Neural progenitor cell (in vitro differentiated cells): ENCODE data around the gene IL36B. TPM values are rescaled to one million over a fixed set of nuclear protein-coding genes. Genes with fewer than 3 reads are reported as not detected.

Experiments used
- DNase-seq: peaks from one replicate; pipeline ENCODE4 v3.0.0-alpha.2; 2016; ENCODE audit warnings: low spot score
- H2AFZ ChIP-seq: fragments of 200-600 bp; sonication (generic); replicated peaks from 2 replicates; pipeline ENCODE4 v1.6.1; 2016; ENCODE audit warnings: antibody characterized with exemption
- H3F3A ChIP-seq: fragments of 200-600 bp; sonication (generic); 2 replicates; pipeline ENCODE4 v1.6.1; 2016; ENCODE audit warnings: antibody characterized with exemption, low read depth
- H3K27ac ChIP-seq: fragments of 200-600 bp; sonication (generic); 2 replicates; pipeline ENCODE4 v1.5.1; 2016; ENCODE audit warnings: mild to moderate bottlenecking
- H3K27me3 ChIP-seq: fragments of 200-600 bp; sonication (generic); 2 replicates; pipeline ENCODE4 v1.6.1; 2016; ENCODE audit warnings: mild to moderate bottlenecking, moderate library complexity
- H3K36me3 ChIP-seq: fragments of 200-600 bp; sonication (generic); 2 replicates; pipeline ENCODE4 v1.5.1; 2016
- H3K4me1 ChIP-seq: fragments of 200-600 bp; sonication (generic); 2 replicates; pipeline ENCODE4 v1.6.1; 2016; ENCODE audit warnings: mixed run types
- H3K4me2 ChIP-seq: fragments of 200-600 bp; sonication (generic); 2 replicates; pipeline ENCODE4 v1.6.1; 2016
- H3K4me3 ChIP-seq: fragments of 200-600 bp; sonication (generic); 2 replicates; pipeline ENCODE4 v1.5.1; 2016
- H3K79me2 ChIP-seq: fragments of 200-600 bp; sonication (generic); 2 replicates; pipeline ENCODE4 v1.6.1; 2016; ENCODE audit warnings: low read depth
- H3K9ac ChIP-seq: fragments of 200-600 bp; sonication (generic); 2 replicates; pipeline ENCODE4 v1.6.1; 2016
- H3K9me3 ChIP-seq: fragments of 200-600 bp; sonication (generic); 2 replicates; pipeline ENCODE4 v1.5.1; 2016; ENCODE audit warnings: low read depth
- H4K20me1 ChIP-seq: fragments of 200-600 bp; sonication (generic); 2 replicates; pipeline ENCODE4 v1.6.1; 2016; ENCODE audit warnings: low read depth
- H3K27ac Mint-ChIP-seq: 3 replicates; pipeline ENCODE4 v1.8.0; 2021; ENCODE audit warnings: mixed read lengths
- H3K27me3 Mint-ChIP-seq: 2 replicates; pipeline ENCODE4 v1.8.0; 2022; ENCODE audit warnings: low read depth, mild to moderate bottlenecking, inconsistent platforms, moderate library complexity, mixed read lengths; ENCODE audit not compliant: insufficient read depth
- H3K36me3 Mint-ChIP-seq: 3 replicates; pipeline ENCODE4 v1.8.0; 2021; ENCODE audit warnings: mixed read lengths
- H3K4me1 Mint-ChIP-seq: 3 replicates; pipeline ENCODE4 v1.8.0; 2021; ENCODE audit warnings: mixed read lengths
- H3K4me3 Mint-ChIP-seq: 3 replicates; pipeline ENCODE4 v1.8.0; 2021; ENCODE audit warnings: mild to moderate bottlenecking, moderate library complexity, mixed read lengths
- H3K9me3 Mint-ChIP-seq: 3 replicates; pipeline ENCODE4 v1.8.0; 2020; ENCODE audit warnings: mixed read lengths
- CTCF ChIP-seq: fragments of 200-600 bp; sonication (generic); IDR thresholded peaks from 2 replicates; pipeline ENCODE4 v1.5.1; 2017; ENCODE audit warnings: antibody characterized with exemption, mild to moderate bottlenecking
- EZH2 ChIP-seq: fragments of 200-600 bp; sonication (generic); IDR thresholded peaks from 2 replicates; pipeline ENCODE4 v1.6.1; 2017; ENCODE audit warnings: antibody characterized with exemption, mild to moderate bottlenecking, moderate library complexity
- EZH2phosphoT487 ChIP-seq: fragments of 200-600 bp; sonication (generic); IDR thresholded peaks from 2 replicates; pipeline ENCODE4 v1.6.1; 2017; ENCODE audit warnings: antibody characterized with exemption
- total RNA-seq: library from RNA; depleted of rRNA; stranded (reverse); fragments of >200 nt; gene quantifications from 2 replicates; pipeline ENCODE4 v1.2.3, GENCODE V29; 2015; ENCODE audit warnings: low replicate concordance

IL36B gene
- total RNA-seq, 1 donor from 2014 or later: not detected

- no peak for TF ChIP-seq EZH2phosphoT487
- TF ChIP-seq EZH2: no peak
- no peak for TF ChIP-seq CTCF
- H3K36me3 ChIP-seq: no peaks in the 10 kb centered on the region
- H3K36me3 Mint-ChIP-seq: no peaks in the 10 kb centered on the region
Measured at GRCh38 chr2:113036763-113037162, 15.9 kb downstream of the IL36B start.

GRCh38 chr2:113034016-113034415, 18.7 kb downstream of the IL36B start:
- Histone ChIP-seq H3K27ac (no peak overlapping the region), H3K4me2 (no peak overlapping the region), H3K36me3 (no peaks in the 10 kb centered on the region), H3K4me1 (no peaks in the 10 kb centered on the region), H3K9ac (no peak overlapping the region), H3K27me3 (peaks cover under 1% of the 10 kb centered on the region), H3K9me3 (no peaks in the 10 kb centered on the region), H3F3A (no peaks in the 10 kb centered on the region), H2AFZ (no peak overlapping the region), H3K4me3 (no peak overlapping the region), H3K79me2 (no peaks in the 10 kb centered on the region), H4K20me1 (no peaks in the 10 kb centered on the region)
- DNase-seq: no peak
- no peaks in the 10 kb centered on the region for H3K9me3 Mint-ChIP-seq
- H3K4me3 Mint-ChIP-seq: no peak overlapping the region
- no peaks in the 10 kb centered on the region for H3K4me1 Mint-ChIP-seq
- peaks cover 2% of the 10 kb centered on the region for H3K27me3 Mint-ChIP-seq
- H3K36me3 Mint-ChIP-seq: no peaks in the 10 kb centered on the region
- no peak overlapping the region for H3K27ac Mint-ChIP-seq
- TF ChIP-seq EZH2phosphoT487 (no peak), EZH2 (no peak), CTCF (no peak)

More at GRCh38 chr2:113036763-113037162, 15.9 kb downstream of the IL36B start:
- H3K9me3 Mint-ChIP-seq: no peaks in the 10 kb centered on the region
- no peaks in the 10 kb centered on the region for H3K9me3 ChIP-seq
- H3F3A ChIP-seq: no peaks in the 10 kb centered on the region
- no peak overlapping the region for H2AFZ ChIP-seq
- no peak overlapping the region for H3K4me3 ChIP-seq
- H3K27me3 ChIP-seq: peaks cover 6% of the 10 kb centered on the region
- no peaks in the 10 kb centered on the region for H3K4me1 Mint-ChIP-seq
- no peaks in the 10 kb centered on the region for H3K79me2 ChIP-seq
- no peak overlapping the region for H3K9ac ChIP-seq
- DNase-seq: no peak
- H3K4me3 Mint-ChIP-seq: no peak overlapping the region
- no peak overlapping the region for H3K27ac Mint-ChIP-seq
- H4K20me1 ChIP-seq: no peaks in the 10 kb centered on the region
- H3K4me1 ChIP-seq: no peaks in the 10 kb centered on the region
- no peak overlapping the region for H3K27ac ChIP-seq
- no peak overlapping the region for H3K4me2 ChIP-seq
- no peaks in the 10 kb centered on the region for H3K27me3 Mint-ChIP-seq

- no peak overlapping the region for H3K27ac ChIP-seq
- peaks cover 12% of the 10 kb centered on the region for H3K27me3 ChIP-seq
- Mint-ChIP-seq H3K36me3 (no peaks in the 10 kb centered on the region), H3K4me1 (no peaks in the 10 kb centered on the region), H3K4me3 (no peak overlapping the region), H3K9me3 (no peaks in the 10 kb centered on the region), H3K27ac (no peak overlapping the region), H3K27me3 (peaks cover 2% of the 10 kb centered on the region)
- H3K79me2 ChIP-seq: no peaks in the 10 kb centered on the region
- H4K20me1 ChIP-seq: no peaks in the 10 kb centered on the region
- H3K9ac ChIP-seq: no peak overlapping the region
- H3K4me2 ChIP-seq: no peak overlapping the region
- no peak overlapping the region for H2AFZ ChIP-seq
- TF ChIP-seq EZH2phosphoT487 (no peak), EZH2 (no peak), CTCF (no peak)
- no peak for DNase-seq
- no peaks in the 10 kb centered on the region for H3K4me1 ChIP-seq
- H3K36me3 ChIP-seq: no peaks in the 10 kb centered on the region
- no peaks in the 10 kb centered on the region for H3K9me3 ChIP-seq
- H3F3A ChIP-seq: no peaks in the 10 kb centered on the region
- H3K4me3 ChIP-seq: no peak overlapping the region
Measured at GRCh38 chr2:113032737-113033136, 19.9 kb downstream of the IL36B start.
